ENCODE results near the gene POP7.

DNA sequence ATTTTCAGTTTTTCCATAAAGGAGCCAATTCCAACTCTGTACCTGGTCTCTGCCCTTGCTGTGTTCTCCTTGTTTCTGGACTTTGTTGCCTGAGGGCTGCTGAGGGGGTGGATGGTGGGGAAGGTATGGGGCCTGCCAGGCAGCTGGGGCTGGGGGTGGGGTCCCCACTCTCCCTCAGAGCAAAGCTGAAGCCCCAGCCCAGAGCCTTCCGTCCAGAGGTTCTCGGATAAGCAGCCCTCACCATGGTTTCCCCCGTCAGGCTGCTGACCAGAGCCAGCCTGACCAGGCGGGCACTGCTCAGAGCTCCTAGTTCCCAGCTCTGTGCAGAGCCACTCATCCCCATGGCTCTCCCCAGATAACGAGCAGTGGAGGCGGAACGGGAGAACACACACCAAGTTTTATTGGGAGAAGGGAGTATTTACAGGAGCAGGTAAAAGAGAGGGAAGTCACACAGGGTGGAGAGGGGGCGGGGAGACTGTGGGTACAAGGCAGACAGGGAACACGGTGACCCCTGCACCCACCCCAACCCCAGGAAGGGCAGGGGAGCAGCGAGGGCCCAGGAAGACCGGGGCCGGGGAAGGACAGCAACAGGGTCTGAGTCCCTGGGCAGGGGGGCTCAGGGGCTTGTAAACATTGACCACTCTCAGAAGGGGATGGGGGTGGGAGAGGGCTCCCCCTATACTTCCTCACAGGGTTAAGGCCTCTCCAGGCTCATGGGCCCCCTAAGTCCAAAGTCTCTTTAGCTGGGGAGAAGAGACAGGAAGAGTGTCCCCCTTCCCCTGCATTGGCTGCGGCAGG is 26.6 kb upstream of the POP7 start:
- TF ChIP-seq, protein P1, sequence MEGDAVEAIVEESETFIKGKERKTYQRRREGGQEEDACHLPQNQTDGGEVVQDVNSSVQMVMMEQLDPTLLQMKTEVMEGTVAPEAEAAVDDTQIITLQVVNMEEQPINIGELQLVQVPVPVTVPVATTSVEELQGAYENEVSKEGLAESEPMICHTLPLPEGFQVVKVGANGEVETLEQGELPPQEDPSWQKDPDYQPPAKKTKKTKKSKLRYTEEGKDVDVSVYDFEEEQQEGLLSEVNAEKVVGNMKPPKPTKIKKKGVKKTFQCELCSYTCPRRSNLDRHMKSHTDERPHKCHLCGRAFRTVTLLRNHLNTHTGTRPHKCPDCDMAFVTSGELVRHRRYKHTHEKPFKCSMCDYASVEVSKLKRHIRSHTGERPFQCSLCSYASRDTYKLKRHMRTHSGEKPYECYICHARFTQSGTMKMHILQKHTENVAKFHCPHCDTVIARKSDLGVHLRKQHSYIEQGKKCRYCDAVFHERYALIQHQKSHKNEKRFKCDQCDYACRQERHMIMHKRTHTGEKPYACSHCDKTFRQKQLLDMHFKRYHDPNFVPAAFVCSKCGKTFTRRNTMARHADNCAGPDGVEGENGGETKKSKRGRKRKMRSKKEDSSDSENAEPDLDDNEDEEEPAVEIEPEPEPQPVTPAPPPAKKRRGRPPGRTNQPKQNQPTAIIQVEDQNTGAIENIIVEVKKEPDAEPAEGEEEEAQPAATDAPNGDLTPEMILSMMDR (IDR thresholded peaks at IDR 0.05): no peak
- TF ChIP-seq POLR2A (IDR thresholded peaks at IDR 0.05): no peak
